ENCODE measurements around the gene CACUL1.

DNA sequence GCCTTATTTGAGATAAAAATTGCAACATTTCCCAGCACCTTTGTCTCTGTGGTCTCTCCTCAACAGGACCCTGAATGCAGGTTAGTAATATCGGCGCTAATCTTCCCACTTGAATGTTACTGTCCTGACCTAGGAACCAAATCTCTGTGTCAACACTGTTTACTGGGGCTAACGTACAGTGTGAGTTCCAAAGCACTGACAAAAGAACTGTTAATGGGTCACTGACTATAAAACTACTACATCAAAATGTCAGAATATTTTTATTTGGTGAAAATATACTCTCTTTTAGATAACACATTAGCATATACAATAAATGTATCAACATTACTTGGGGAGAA is 33.3 kb downstream of the CACUL1 start:
- TF ChIP-seq, protein P1, sequence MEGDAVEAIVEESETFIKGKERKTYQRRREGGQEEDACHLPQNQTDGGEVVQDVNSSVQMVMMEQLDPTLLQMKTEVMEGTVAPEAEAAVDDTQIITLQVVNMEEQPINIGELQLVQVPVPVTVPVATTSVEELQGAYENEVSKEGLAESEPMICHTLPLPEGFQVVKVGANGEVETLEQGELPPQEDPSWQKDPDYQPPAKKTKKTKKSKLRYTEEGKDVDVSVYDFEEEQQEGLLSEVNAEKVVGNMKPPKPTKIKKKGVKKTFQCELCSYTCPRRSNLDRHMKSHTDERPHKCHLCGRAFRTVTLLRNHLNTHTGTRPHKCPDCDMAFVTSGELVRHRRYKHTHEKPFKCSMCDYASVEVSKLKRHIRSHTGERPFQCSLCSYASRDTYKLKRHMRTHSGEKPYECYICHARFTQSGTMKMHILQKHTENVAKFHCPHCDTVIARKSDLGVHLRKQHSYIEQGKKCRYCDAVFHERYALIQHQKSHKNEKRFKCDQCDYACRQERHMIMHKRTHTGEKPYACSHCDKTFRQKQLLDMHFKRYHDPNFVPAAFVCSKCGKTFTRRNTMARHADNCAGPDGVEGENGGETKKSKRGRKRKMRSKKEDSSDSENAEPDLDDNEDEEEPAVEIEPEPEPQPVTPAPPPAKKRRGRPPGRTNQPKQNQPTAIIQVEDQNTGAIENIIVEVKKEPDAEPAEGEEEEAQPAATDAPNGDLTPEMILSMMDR (IDR thresholded peaks at IDR 0.05): no peak
- no peak for TF ChIP-seq POLR2A (IDR thresholded peaks at IDR 0.05)
